ENCODE measurements around the gene SRSF1. TPM values are rescaled to one million over a fixed set of nuclear protein-coding genes. Genes with fewer than 3 reads are reported as not detected.
A peak's percentile ranks its signal among the peaks of the same experiment; 100 is the strongest.

SRSF1 gene
- total RNA-seq, 1 experiment from 2014 or later = 232 TPM

DNA sequence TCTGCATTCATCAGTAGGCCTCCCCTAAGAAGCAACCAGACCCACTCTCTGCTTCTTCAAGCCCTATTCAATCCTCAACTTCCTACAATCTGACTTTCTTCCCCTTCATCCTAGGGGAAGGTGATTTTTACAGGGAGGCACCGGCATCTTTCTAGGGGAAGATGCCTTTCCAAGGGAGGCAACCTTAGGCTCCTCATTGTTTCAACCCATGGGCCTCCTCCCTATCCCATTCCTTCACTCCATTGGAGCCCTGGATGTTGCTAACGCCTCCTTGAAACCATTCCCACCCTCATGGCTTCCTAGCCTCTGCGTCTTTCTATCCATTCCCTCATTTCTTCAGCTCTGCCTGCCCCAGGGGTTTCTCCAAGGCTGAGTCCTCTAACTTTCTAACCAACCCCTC, 49.2 kb downstream of the SRSF1 start:
- TF ChIP-seq, protein P1, sequence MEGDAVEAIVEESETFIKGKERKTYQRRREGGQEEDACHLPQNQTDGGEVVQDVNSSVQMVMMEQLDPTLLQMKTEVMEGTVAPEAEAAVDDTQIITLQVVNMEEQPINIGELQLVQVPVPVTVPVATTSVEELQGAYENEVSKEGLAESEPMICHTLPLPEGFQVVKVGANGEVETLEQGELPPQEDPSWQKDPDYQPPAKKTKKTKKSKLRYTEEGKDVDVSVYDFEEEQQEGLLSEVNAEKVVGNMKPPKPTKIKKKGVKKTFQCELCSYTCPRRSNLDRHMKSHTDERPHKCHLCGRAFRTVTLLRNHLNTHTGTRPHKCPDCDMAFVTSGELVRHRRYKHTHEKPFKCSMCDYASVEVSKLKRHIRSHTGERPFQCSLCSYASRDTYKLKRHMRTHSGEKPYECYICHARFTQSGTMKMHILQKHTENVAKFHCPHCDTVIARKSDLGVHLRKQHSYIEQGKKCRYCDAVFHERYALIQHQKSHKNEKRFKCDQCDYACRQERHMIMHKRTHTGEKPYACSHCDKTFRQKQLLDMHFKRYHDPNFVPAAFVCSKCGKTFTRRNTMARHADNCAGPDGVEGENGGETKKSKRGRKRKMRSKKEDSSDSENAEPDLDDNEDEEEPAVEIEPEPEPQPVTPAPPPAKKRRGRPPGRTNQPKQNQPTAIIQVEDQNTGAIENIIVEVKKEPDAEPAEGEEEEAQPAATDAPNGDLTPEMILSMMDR (IDR thresholded peaks at IDR 0.05; ENCODE audit: unreplicated experiment) = no peak
- Mint-ChIP-seq H3K36me3 (ENCODE audit: insufficient read depth, unreplicated experiment) (peaks cover 12% of the 10 kb centered on the region), H3K9me3 (ENCODE audit: low read depth, unreplicated experiment) (no peaks in the 10 kb centered on the region), H3K4me1 (ENCODE audit: low read depth, unreplicated experiment) (peaks cover 7% of the 10 kb centered on the region), H3K4me3 (ENCODE audit: low read depth, unreplicated experiment) (no peak overlapping the region), H3K27me3 (ENCODE audit: unreplicated experiment) (no peaks in the 10 kb centered on the region), H3K27ac (ENCODE audit: unreplicated experiment) (no peak overlapping the region)
- CTCF ChIA-PET = no interaction called here
- intact Hi-C loops (cut with micrococcal nuclease; ENCODE audit: unreplicated experiment) = no loop called here
- BruUV-seq (replicated peaks) = no TSS peak
- no peak for DNase-seq

DNA sequence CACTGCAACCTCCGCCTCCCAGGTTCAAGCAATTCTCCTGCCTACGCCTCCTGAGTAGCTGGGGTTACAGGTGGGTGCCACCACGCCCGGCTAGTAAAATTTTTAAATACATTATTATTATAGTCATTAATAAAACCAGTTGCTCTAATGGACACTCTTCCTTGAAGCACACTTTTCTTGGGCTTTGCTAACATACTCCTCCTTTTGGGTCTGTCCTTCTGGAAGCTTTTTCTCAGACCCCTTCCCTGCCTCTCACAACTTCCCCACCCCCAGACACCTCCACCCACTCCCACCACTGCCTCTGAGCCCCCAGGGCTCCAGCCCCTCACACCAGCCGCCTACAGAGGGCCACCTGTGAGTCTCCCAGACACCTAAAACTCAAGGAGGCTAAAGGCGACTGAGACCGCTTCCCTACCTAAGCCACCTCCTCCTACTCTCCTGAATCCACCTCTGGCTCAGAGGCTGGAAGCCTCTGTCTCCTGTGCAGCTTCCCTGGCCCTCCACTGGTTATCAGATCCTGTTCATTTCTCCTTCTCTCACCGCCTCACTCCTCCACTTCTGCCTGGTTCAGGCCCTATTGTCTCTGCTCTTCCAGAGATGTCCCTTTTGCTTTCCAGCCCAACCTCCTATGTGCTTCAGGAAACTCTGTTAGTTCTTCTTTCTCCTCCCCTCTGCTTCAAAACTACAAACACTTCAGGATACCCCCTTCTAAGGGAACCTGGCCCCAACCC, 49.8 kb downstream of the SRSF1 start:
- Mint-ChIP-seq H3K9me3 (ENCODE audit: low read depth, unreplicated experiment) (no peaks in the 10 kb centered on the region), H3K4me1 (ENCODE audit: low read depth, unreplicated experiment) (peaks cover 12% of the 10 kb centered on the region), H3K4me3 (ENCODE audit: low read depth, unreplicated experiment) (no peak overlapping the region), H3K27ac (ENCODE audit: unreplicated experiment) (no peak overlapping the region), H3K36me3 (ENCODE audit: insufficient read depth, unreplicated experiment) (peaks cover 12% of the 10 kb centered on the region), H3K27me3 (ENCODE audit: unreplicated experiment) (no peaks in the 10 kb centered on the region)
- CTCF ChIA-PET = no interaction called here
- no peak for DNase-seq
- no TSS peak for BruUV-seq (replicated peaks)
- intact Hi-C loops (cut with micrococcal nuclease; ENCODE audit: unreplicated experiment) = no loop called here
- TF ChIP-seq, protein P1 (IDR thresholded peaks at IDR 0.05; ENCODE audit: unreplicated experiment) = no peak

DNA sequence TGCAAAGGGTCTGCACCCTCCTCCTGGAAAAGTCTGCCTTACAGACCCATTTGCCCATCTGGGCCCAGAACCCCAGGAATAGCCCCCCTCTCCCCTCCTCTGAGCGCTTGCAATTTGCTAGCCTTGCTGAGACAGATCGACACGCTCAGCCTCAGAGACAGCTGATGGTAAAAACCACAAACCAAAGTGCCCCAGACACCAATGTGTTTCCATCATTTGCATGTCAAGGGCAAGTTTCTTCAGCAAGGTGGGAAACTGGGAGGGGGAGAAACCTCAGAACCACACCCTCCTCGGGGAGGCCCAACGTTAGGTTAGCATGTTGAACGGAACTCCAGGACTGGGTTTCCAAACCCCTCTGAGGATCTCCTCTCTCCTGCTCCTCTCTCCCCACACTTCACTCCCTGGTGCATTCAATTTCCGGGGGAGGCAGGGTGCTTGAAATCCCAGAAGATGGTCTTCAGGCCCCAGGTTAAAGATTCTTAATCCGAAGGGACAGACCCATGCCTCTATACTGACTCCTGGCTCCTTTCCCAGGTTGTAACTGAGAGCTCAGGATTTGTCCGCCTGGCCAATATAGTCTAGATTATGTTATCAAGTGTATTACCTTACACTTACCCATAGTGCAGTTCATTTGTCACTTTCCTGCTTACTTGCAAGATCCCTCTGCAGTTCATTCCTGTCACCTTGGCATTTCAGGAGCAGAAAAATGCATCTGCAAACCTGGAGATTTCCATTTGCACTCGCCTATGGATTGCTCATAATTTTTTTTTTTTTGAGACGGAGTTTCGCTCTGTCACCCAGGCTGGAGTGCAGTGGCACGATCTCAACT, 50.5 kb downstream of the SRSF1 start:
- H3K36me3 Mint-ChIP-seq (ENCODE audit: insufficient read depth, unreplicated experiment) = peaks cover 12% of the 10 kb centered on the region
- no peak overlapping the region for H3K27ac Mint-ChIP-seq (ENCODE audit: unreplicated experiment)
- intact Hi-C loops (cut with micrococcal nuclease; ENCODE audit: unreplicated experiment) = no loop called here
- H3K4me1 Mint-ChIP-seq (ENCODE audit: low read depth, unreplicated experiment) = peaks cover 12% of the 10 kb centered on the region
- BruUV-seq (replicated peaks) = no TSS peak
- H3K4me3 Mint-ChIP-seq (ENCODE audit: low read depth, unreplicated experiment) = peak overlapping the region; percentile 63
- no peaks in the 10 kb centered on the region for H3K27me3 Mint-ChIP-seq (ENCODE audit: unreplicated experiment)
- no peaks in the 10 kb centered on the region for H3K9me3 Mint-ChIP-seq (ENCODE audit: low read depth, unreplicated experiment)
- TF ChIP-seq, protein P1 (IDR thresholded peaks at IDR 0.05; ENCODE audit: unreplicated experiment) = no peak
- DNase-seq = no peak
- CTCF ChIA-PET = interaction anchor here (1.1 to 1.4 kb wide), 2 partner anchors 64 to 81 kb away, joined by 3 to 4 read pairs; no protein-coding TSS in a partner anchor

DNA sequence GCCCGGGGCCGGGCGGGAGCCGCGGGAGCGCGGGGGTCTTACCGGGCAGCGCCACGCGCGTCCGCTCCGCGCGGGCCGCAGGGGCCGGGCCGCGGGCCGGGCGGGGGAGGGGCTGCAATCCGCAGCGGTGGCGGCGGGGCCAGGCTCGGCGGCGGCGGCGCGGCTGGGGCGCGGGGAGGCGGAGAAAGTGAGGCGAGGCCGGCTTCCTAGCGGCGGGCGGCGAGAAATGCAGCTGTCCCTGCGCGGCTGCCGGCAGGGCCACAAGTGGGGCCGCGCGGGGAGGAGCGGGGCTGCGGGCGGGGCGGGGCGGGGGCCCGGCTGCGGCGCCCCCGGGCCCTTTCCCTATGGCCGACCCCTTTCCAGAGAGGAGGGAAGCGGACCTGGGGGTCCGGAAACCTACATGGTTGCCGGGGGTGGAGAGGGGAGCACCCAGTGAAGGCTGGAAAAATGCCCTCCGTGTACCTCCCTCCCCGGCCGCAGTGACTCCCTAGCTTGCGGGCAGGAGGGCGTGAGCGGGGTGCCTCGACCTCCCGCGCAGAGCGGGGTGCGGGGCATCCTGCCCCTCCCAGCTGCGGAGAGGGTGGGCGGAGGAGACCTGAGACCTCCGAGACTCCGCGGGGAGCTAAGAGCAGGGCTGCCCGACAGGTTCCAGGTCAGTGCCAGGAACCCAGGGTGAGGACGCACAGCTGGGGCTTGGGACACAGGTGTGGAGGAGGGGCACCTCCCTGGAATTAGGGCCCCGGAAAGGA, 51.7 kb downstream of the SRSF1 start, which contains the start of gene CUEDC1:
Gene CUEDC1 (minus strand): TSS at position 230 of the 749 bp plus-strand sequence. CDS start 69,848 bp downstream, outside the sequence.
- H3K4me1 Mint-ChIP-seq (ENCODE audit: low read depth, unreplicated experiment) = peaks cover 12% of the 10 kb centered on the region
- no TSS peak for BruUV-seq (replicated peaks)
- TF ChIP-seq, protein P1 (IDR thresholded peaks at IDR 0.05; ENCODE audit: unreplicated experiment) = peak; percentile 21
- H3K4me3 Mint-ChIP-seq (ENCODE audit: low read depth, unreplicated experiment) = peak within 1 kb of the TSS; percentile 67
- peak within 1 kb of the TSS; percentile 70 for H3K27ac Mint-ChIP-seq (ENCODE audit: unreplicated experiment)
- H3K9me3 Mint-ChIP-seq (ENCODE audit: low read depth, unreplicated experiment) = no peaks in the 10 kb centered on the region
- H3K27me3 Mint-ChIP-seq (ENCODE audit: unreplicated experiment) = no peaks in the 10 kb centered on the region
- intact Hi-C loops (cut with micrococcal nuclease; ENCODE audit: unreplicated experiment) = loop anchor here (2.0 kb wide), 1 partner anchor 55 kb away; no protein-coding TSS in a partner anchor
- CTCF ChIA-PET = interaction anchor here (0.7 to 1.4 kb wide), 5 partner anchors 10 to 1950 kb away, joined by 3 to 4 read pairs (median 3); no protein-coding TSS in a partner anchor
- DNase-seq = peak; percentile 83
- peaks cover 19% of the 10 kb centered on the region for H3K36me3 Mint-ChIP-seq (ENCODE audit: insufficient read depth, unreplicated experiment)

Measured in Calu3 (cell line).